Epidermal melanocyte (primary cell): ENCODE results near the gene OR1K1.

Experiments
- DNase-seq: peaks from one replicate; pipeline ENCODE4 v3.0.0; 2011; ENCODE audit warnings: low spot score; ENCODE audit not compliant: insufficient read length

Gene OR1K1

DNA sequence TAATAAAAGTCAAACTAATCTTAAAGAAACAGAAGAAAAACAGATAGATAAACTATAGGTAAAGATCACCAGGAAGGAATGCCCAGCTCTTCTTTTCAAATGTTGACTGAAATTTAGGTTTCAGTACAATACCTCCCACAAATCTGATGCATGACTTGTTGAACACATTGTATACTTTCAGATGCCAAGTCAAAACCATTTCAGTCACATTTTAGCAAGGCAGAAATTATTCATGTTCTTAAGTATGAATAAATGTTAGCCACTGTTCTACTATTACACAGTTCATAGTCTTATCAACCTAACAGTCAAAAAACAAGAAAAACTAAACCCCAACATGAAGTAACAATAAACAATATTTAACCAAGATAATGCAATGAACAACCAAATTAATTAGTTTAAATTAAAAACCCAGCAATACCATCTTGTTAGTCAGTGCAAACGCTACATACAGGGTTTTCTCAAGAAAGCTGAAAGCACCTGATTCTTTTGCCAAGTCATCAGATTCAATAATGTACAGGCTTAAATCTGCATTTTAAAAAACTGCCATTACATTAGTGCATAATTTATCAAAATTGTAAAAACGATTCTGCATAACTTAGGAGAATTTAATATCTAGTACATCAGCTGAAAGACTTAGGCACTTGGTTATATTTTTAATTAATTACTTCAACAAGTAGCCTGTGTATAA is 48.5 kb downstream of the OR1K1 start:
- no peak for DNase-seq
